Spleen (tissue), 7 donors: Measurements from ENCODE around the gene TOMM5.

Experiments used
- POLR2A ChIP-seq, 3 donors: fragments of 450-650 bp; IDR thresholded peaks; one replicate each; pipeline ENCODE4 v1.5.1; 2017; ENCODE audit warnings: antibody characterized with exemption in 3 of 3, mild to moderate bottlenecking in 1 of 3
- POLR2AphosphoS5 ChIP-seq, 3 donors: sonication (generic); formaldehyde crosslinking; IDR thresholded peaks; one replicate each; pipeline ENCODE4 v1.5.1; 2017; ENCODE audit warnings: antibody characterized with exemption in 3 of 3
- TF ChIP-seq, protein P1 (sequence below), 11 experiments: fragments of 200-600 bp in 7 of 11; fragments of 450-650 bp in 4 of 11; sonication (generic) in 4 of 11; IDR thresholded peaks in 8 of 11; conservative IDR thresholded peaks in 3 of 11; 1 replicate in 7 of 11; 2 replicates in 4 of 11; pipeline versions ENCODE4 v1.4.0 to v1.8.0; 2016 to 2021; ENCODE audit warnings: antibody characterized with exemption in 11 of 11, inconsistent platforms in 4 of 11, mild to moderate bottlenecking in 1 of 11
- donor health status: DM: no; HTN: no; CAD: no; lungs with moderate emphysema.
- donor health status: DM: no; HTN: no; CAD: no.
- donor health status: DM: no; HTN: no; CAD: no.

DNA sequence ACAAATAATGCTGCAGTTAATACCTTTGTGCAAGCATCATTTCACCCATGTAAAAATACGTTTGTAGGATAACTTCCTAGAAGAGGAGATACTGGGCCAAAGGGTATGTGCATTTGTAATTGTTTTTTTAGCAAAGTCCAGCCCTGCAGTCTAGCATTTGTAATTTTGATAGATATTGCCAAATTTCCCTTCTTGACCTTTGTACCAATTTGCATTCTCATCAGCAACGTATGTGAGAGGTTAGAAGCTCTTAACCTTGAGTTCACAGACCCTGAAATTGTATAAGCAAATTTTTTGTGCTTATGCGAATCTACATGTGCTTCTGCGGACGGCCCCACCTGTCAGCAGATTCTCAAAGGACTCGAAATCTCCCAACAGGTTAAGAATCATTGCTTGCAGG is 18.6 kb upstream of the TOMM5 start:
- TF ChIP-seq POLR2AphosphoS5 (IDR thresholded peaks at IDR 0.05) (no peak), POLR2A (IDR thresholded peaks at IDR 0.05) (no peak)
- TF ChIP-seq, protein P1, sequence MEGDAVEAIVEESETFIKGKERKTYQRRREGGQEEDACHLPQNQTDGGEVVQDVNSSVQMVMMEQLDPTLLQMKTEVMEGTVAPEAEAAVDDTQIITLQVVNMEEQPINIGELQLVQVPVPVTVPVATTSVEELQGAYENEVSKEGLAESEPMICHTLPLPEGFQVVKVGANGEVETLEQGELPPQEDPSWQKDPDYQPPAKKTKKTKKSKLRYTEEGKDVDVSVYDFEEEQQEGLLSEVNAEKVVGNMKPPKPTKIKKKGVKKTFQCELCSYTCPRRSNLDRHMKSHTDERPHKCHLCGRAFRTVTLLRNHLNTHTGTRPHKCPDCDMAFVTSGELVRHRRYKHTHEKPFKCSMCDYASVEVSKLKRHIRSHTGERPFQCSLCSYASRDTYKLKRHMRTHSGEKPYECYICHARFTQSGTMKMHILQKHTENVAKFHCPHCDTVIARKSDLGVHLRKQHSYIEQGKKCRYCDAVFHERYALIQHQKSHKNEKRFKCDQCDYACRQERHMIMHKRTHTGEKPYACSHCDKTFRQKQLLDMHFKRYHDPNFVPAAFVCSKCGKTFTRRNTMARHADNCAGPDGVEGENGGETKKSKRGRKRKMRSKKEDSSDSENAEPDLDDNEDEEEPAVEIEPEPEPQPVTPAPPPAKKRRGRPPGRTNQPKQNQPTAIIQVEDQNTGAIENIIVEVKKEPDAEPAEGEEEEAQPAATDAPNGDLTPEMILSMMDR (IDR thresholded peaks at IDR 0.05 in 8 of 11, conservative IDR thresholded peaks at IDR 0.05 in 3 of 11) = no peak
